ENCODE measurements around the gene RBP3.

- TF ChIP-seq CTCF (IDR thresholded peaks at IDR 0.05), result no peak
- TF ChIP-seq POLR2A (IDR thresholded peaks at IDR 0.05), result no peak
Observed at GRCh38 chr10:47365431-47366180, 17.4 kb downstream of the RBP3 start.
